ENCODE results near the gene EDARADD. TPM values are rescaled to one million over a fixed set of nuclear protein-coding genes. Genes with fewer than 3 reads are reported as not detected.
"Not testable (repeated sequence)": the region's sequence is repeated elsewhere in the genome, so short reads cannot be mapped to it uniquely, and the experiment has no call there.

EDARADD gene
- total RNA-seq, 1 donor from 2014 or later: 9.4 TPM

DNA sequence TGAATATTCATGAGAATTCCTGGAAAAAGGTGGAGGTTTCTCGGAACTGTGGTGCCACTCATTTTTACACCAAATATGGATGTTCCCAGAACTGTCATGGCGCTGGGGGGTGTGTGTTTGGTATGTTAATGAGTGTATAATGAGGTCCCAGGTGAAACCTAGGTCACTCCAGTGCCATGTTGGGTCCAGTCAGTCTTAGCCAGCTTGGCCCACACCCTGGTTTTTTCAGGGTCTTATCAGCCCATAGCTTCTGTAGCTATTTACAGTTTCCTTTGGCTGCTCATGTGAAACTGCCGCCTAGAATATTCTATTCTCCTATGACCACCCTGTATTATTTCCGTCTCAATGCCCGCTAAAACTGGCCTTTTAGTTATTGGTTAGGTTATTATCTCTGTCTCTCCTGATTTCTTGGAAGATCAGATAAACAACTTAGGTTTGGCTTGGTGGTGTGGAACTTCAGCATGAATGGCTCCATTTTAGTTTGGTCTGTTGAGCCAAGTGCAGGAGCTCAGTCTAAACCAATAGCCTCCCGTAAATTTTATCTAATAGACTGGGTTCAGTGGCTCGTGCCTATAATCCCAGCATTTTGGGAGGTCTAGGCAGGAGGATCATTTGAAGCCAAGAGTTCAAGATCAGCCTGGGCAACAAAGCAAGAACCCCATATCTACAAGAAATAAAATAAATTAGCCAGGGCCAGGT is 42.1 kb upstream of the EDARADD start:
- H3K4me1 Mint-ChIP-seq (ENCODE audit: unreplicated experiment): peaks cover 5% of the 10 kb centered on the region
- no peak overlapping the region for H3K27ac Mint-ChIP-seq (ENCODE audit: unreplicated experiment)
- H3K27me3 Mint-ChIP-seq (ENCODE audit: unreplicated experiment): no peaks in the 10 kb centered on the region
- TF ChIP-seq, protein P1, sequence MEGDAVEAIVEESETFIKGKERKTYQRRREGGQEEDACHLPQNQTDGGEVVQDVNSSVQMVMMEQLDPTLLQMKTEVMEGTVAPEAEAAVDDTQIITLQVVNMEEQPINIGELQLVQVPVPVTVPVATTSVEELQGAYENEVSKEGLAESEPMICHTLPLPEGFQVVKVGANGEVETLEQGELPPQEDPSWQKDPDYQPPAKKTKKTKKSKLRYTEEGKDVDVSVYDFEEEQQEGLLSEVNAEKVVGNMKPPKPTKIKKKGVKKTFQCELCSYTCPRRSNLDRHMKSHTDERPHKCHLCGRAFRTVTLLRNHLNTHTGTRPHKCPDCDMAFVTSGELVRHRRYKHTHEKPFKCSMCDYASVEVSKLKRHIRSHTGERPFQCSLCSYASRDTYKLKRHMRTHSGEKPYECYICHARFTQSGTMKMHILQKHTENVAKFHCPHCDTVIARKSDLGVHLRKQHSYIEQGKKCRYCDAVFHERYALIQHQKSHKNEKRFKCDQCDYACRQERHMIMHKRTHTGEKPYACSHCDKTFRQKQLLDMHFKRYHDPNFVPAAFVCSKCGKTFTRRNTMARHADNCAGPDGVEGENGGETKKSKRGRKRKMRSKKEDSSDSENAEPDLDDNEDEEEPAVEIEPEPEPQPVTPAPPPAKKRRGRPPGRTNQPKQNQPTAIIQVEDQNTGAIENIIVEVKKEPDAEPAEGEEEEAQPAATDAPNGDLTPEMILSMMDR (IDR thresholded peaks at IDR 0.05; ENCODE audit: unreplicated experiment): no peak
- no peak overlapping the region for H3K4me3 Mint-ChIP-seq (ENCODE audit: unreplicated experiment)
- DNase-seq (ENCODE audit: low spot score): no peak
- H3K36me3 Mint-ChIP-seq (ENCODE audit: low read depth, unreplicated experiment): no peaks in the 10 kb centered on the region
- no peaks in the 10 kb centered on the region for H3K9me3 Mint-ChIP-seq (ENCODE audit: unreplicated experiment)

DNA sequence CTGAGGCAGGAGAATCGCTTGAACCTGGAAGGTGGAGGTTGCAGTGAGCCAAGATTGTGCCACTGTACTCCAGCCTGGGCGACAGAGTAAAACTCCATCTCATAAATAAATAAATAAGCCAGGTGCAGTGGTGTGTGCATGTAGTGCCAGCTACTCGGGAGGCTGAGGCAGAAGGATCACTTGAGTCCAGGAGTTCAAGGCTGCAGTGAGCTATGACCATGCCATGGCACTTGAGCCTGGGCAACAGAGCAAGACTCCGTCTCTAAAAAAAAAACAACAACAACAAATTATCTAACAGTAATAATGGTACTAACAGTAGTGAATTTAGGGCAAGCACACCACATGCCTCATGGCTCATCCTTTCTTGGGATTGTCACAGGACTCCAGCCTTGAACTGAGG is 41.3 kb upstream of the EDARADD start:
- not testable (repeated sequence) for H3K9me3 Mint-ChIP-seq (ENCODE audit: unreplicated experiment); H3K4me3 Mint-ChIP-seq (ENCODE audit: unreplicated experiment); H3K36me3 Mint-ChIP-seq (ENCODE audit: low read depth, unreplicated experiment); H3K27me3 Mint-ChIP-seq (ENCODE audit: unreplicated experiment); H3K27ac Mint-ChIP-seq (ENCODE audit: unreplicated experiment); H3K4me1 Mint-ChIP-seq (ENCODE audit: unreplicated experiment); DNase-seq (ENCODE audit: low spot score)

DNA sequence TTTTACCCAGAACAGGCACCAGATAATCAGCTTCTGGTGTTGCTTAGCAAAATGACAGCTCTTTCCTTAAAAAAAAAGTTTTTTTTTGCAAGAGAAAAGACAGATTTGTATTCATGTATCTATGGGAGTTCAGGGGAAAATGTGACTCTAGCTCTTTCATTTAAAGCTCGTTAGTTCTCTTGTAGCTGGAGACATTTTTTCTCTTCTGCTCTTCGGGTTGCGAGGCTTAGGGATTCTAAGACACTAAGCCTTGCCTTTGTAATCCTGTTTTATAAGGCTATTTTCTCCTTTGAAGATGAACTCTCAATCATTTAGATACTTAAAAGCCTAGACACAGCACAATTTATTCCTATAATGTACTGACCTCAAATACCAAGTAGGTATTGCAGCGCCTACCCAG is 40.3 kb upstream of the EDARADD start:
- Mint-ChIP-seq H3K36me3 (ENCODE audit: low read depth, unreplicated experiment) (no peaks in the 10 kb centered on the region), H3K4me3 (ENCODE audit: unreplicated experiment) (no peak overlapping the region), H3K27me3 (ENCODE audit: unreplicated experiment) (peaks cover 1% of the 10 kb centered on the region), H3K9me3 (ENCODE audit: unreplicated experiment) (no peaks in the 10 kb centered on the region), H3K27ac (ENCODE audit: unreplicated experiment) (no peak overlapping the region), H3K4me1 (ENCODE audit: unreplicated experiment) (peaks cover 5% of the 10 kb centered on the region)
- DNase-seq (ENCODE audit: low spot score): no peak
- TF ChIP-seq, protein P1 (IDR thresholded peaks at IDR 0.05; ENCODE audit: unreplicated experiment): no peak

DNA sequence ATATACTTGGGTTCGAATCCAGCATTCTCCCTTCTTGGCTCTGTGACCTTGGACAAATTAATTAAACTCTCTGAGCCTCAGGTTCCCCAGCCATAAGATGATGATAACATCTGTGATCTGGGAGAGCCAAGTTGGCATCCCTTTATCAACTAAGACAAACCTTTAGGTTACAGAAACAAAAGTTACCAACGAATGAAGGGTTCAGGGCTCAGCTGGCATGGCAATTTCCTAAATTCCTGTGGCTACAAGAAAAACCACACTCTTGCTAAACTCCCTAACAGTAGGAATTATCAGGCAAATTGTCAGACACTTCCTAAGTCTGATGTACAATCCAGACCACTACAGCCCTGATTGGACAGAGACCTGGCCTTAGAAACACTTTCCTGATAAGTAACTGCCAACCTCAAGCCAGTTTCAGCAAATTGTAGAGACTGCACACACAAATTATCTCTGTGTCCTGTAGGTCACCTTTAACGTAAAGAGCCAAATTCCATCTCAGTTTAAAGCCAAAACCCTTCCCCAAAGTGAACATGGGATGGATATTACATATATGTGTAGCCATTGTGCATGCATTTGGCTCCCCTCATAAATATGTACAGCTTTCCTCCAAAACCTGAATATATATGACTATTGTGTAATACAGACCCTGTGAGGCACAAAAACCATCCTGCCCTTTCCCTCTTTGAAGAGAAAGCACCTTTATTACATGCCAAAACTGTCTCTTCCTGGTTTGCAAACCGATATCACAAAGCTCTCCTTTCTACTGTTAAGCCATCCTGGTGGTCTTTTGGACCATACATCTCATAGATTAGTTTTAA is 39.5 kb upstream of the EDARADD start:
- Mint-ChIP-seq H3K27me3 (ENCODE audit: unreplicated experiment) (peaks cover 1% of the 10 kb centered on the region), H3K4me1 (ENCODE audit: unreplicated experiment) (peaks cover 1% of the 10 kb centered on the region), H3K27ac (ENCODE audit: unreplicated experiment) (no peak overlapping the region), H3K36me3 (ENCODE audit: low read depth, unreplicated experiment) (no peaks in the 10 kb centered on the region), H3K9me3 (ENCODE audit: unreplicated experiment) (no peaks in the 10 kb centered on the region), H3K4me3 (ENCODE audit: unreplicated experiment) (no peak overlapping the region)
- DNase-seq (ENCODE audit: low spot score): no peak
- TF ChIP-seq, protein P1 (IDR thresholded peaks at IDR 0.05; ENCODE audit: unreplicated experiment): no peak

DNA sequence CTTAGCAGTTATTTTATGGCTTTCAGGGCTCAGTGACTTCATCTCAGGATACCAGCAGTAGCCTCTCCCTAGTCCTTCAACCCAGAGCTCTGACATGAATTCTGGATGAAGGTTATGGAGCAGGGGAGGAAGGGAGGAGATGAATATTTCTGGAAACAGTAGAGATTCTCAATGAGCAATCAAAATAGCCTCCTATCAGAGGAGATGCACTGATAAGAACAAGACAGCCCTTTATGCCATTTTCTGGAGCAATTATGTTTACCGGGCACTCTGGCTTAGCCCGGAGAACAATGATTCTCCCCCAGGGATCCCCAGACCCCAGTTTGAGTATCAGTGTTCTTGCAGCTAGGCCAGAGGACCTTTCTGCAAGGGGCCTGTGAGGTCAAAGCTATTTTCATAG is 37.9 kb upstream of the EDARADD start:
- no peak overlapping the region for H3K27ac Mint-ChIP-seq (ENCODE audit: unreplicated experiment)
- H3K27me3 Mint-ChIP-seq (ENCODE audit: unreplicated experiment): peaks cover 1% of the 10 kb centered on the region
- H3K4me3 Mint-ChIP-seq (ENCODE audit: unreplicated experiment): no peak overlapping the region
- no peaks in the 10 kb centered on the region for H3K9me3 Mint-ChIP-seq (ENCODE audit: unreplicated experiment)
- TF ChIP-seq, protein P1 (IDR thresholded peaks at IDR 0.05; ENCODE audit: unreplicated experiment): no peak
- no peak for DNase-seq (ENCODE audit: low spot score)
- H3K4me1 Mint-ChIP-seq (ENCODE audit: unreplicated experiment): no peaks in the 10 kb centered on the region
- no peaks in the 10 kb centered on the region for H3K36me3 Mint-ChIP-seq (ENCODE audit: low read depth, unreplicated experiment)
